Osteoblast (primary cell): ENCODE measurements around the gene PROX2. TPM values are rescaled to one million over a fixed set of nuclear protein-coding genes. Genes with fewer than 3 reads are reported as not detected.

Source experiments
- DNase-seq: peaks from one replicate; pipeline ENCODE4 v3.0.0; 2011; ENCODE audit warnings: low spot score, mixed read lengths; ENCODE audit not compliant: insufficient read length; ENCODE audit errors: missing footprints
- H2AFZ ChIP-seq: 2 replicates; pipeline ENCODE4 v1.6.0; 2011; ENCODE audit warnings: mild to moderate bottlenecking, low read length
- H3K27ac ChIP-seq: 2 replicates; pipeline ENCODE4 v1.5.1; 2011; ENCODE audit warnings: mild to moderate bottlenecking, low read depth, low read length, moderate library complexity
- H3K27me3 ChIP-seq: 2 replicates; pipeline ENCODE4 v1.6.0; 2012; ENCODE audit warnings: mild to moderate bottlenecking, control low read depth, inconsistent platforms, low read length, moderate library complexity; ENCODE audit not compliant: insufficient read depth
- H3K36me3 ChIP-seq: 2 replicates; pipeline ENCODE4 v1.5.1; 2011; ENCODE audit warnings: mild to moderate bottlenecking, low read length, control low read depth, moderate library complexity; ENCODE audit not compliant: insufficient read depth
- H3K4me1 ChIP-seq: 2 replicates; pipeline ENCODE4 v1.5.1; 2011; ENCODE audit warnings: mild to moderate bottlenecking, low read length, control low read depth, moderate library complexity; ENCODE audit not compliant: insufficient read depth
- H3K4me2 ChIP-seq: 2 replicates; pipeline ENCODE4 v1.6.0; 2011; ENCODE audit warnings: mild to moderate bottlenecking, low read length; ENCODE audit not compliant: insufficient read depth
- H3K4me3 ChIP-seq: fragments of 200-600 bp; sonication (generic); 3 replicates; pipeline ENCODE4 v1.5.1; 2012; ENCODE audit warnings: mild to moderate bottlenecking, low read length, inconsistent platforms; ENCODE audit not compliant: insufficient read depth
- H3K79me2 ChIP-seq: 2 replicates; pipeline ENCODE4 v1.6.0; 2012; ENCODE audit warnings: mild to moderate bottlenecking, low read length, control low read depth, inconsistent platforms; ENCODE audit not compliant: insufficient read depth
- H3K9me3 ChIP-seq: 2 replicates; pipeline ENCODE4 v1.5.1; 2011; ENCODE audit warnings: low read depth, low read length, control low read depth
- H4K20me1 ChIP-seq: 2 replicates; pipeline ENCODE4 v1.6.0; 2012; ENCODE audit warnings: mild to moderate bottlenecking, low read length, control low read depth; ENCODE audit not compliant: insufficient read depth
- CTCF ChIP-seq: IDR thresholded peaks from 2 replicates; pipeline ENCODE4 v1.5.1; 2011; ENCODE audit warnings: mild to moderate bottlenecking, low read depth, low read length, moderate library complexity; ENCODE audit errors: extremely low read depth
- total RNA-seq: library from RNA; depleted of rRNA; stranded (reverse); fragments of >200 nt; gene quantifications from 2 replicates; pipeline ENCODE4 v1.2.3, GENCODE V29; 2012

Gene PROX2
- total RNA-seq, 1 donor: not detected

GRCh38 chr14:74856366-74856765 lies 19.6 kb downstream of the PROX2 start:
- H3K9me3 ChIP-seq: no peaks in the 10 kb centered on the region
- H3K4me3 ChIP-seq: no peak overlapping the region
- H4K20me1 ChIP-seq: no peaks in the 10 kb centered on the region
- H3K36me3 ChIP-seq: no peaks in the 10 kb centered on the region
- no peak overlapping the region for H3K27ac ChIP-seq
- no peak overlapping the region for H2AFZ ChIP-seq
- H3K4me2 ChIP-seq: no peak overlapping the region
- no peak for TF ChIP-seq CTCF
- no peaks in the 10 kb centered on the region for H3K79me2 ChIP-seq
- no peaks in the 10 kb centered on the region for H3K4me1 ChIP-seq
- no peak for DNase-seq
- H3K27me3 ChIP-seq: no peaks in the 10 kb centered on the region

GRCh38 chr14:74855945-74856344 lies 20.0 kb downstream of the PROX2 start:
- H3K9me3 ChIP-seq: no peaks in the 10 kb centered on the region
- no peaks in the 10 kb centered on the region for H3K4me1 ChIP-seq
- H3K27ac ChIP-seq: no peak overlapping the region
- TF ChIP-seq CTCF: no peak
- H3K27me3 ChIP-seq: no peaks in the 10 kb centered on the region
- H3K36me3 ChIP-seq: no peaks in the 10 kb centered on the region
- H4K20me1 ChIP-seq: no peaks in the 10 kb centered on the region
- DNase-seq: no peak
- no peaks in the 10 kb centered on the region for H3K79me2 ChIP-seq
- H3K4me3 ChIP-seq: no peak overlapping the region
- H2AFZ ChIP-seq: no peak overlapping the region
- no peak overlapping the region for H3K4me2 ChIP-seq

GRCh38 chr14:74855021-74855420 lies 20.9 kb downstream of the PROX2 start:
- H3K4me2 ChIP-seq: no peak overlapping the region
- no peaks in the 10 kb centered on the region for H3K27me3 ChIP-seq
- H3K9me3 ChIP-seq: no peaks in the 10 kb centered on the region

GRCh38 chr14:74853581-74853980 lies 22.4 kb downstream of the PROX2 start:
- Histone ChIP-seq H4K20me1 (no peaks in the 10 kb centered on the region), H3K4me1 (no peaks in the 10 kb centered on the region), H3K27ac (no peak overlapping the region), H3K9me3 (no peaks in the 10 kb centered on the region), H2AFZ (no peak overlapping the region), H3K36me3 (no peaks in the 10 kb centered on the region), H3K27me3 (no peaks in the 10 kb centered on the region), H3K79me2 (no peaks in the 10 kb centered on the region), H3K4me2 (no peak overlapping the region), H3K4me3 (no peak overlapping the region)
- no peak for DNase-seq
- TF ChIP-seq CTCF: no peak

More at GRCh38 chr14:74855021-74855420, 20.9 kb downstream of the PROX2 start:
- no peaks in the 10 kb centered on the region for H3K4me1 ChIP-seq
- TF ChIP-seq CTCF: no peak
- H2AFZ ChIP-seq: no peak overlapping the region
- H3K4me3 ChIP-seq: no peak overlapping the region
- no peak overlapping the region for H3K27ac ChIP-seq
- H3K79me2 ChIP-seq: no peaks in the 10 kb centered on the region
- H3K36me3 ChIP-seq: no peaks in the 10 kb centered on the region
- H4K20me1 ChIP-seq: no peaks in the 10 kb centered on the region
- DNase-seq: peak; percentile 13
